SU-DHL-6 (cell line): ENCODE measurements around the gene PLPP1.

Source experiments
- H2AFZ ChIP-seq: fragments of 200-600 bp; sonication (generic); 2 replicates; pipeline ENCODE4 v1.6.1; 2014; ENCODE audit warnings: low read depth, mild to moderate bottlenecking, moderate library complexity, mixed read lengths, antibody characterized with exemption, low read length; ENCODE audit not compliant: severe bottlenecking
- H3F3A ChIP-seq: fragments of 200-600 bp; shearing (Covaris generic); 2 replicates; pipeline ENCODE4 v1.6.0; 2016; ENCODE audit warnings: antibody characterized with exemption, mild to moderate bottlenecking; ENCODE audit not compliant: insufficient read depth
- H3K27ac ChIP-seq: fragments of 200-600 bp; sonication (generic); 2 replicates; pipeline ENCODE4 v1.5.1; 2016; ENCODE audit warnings: low read depth, mild to moderate bottlenecking, low read length, moderate library complexity, mixed read lengths
- H3K27me3 ChIP-seq: fragments of 200-600 bp; sonication (generic), shearing (Covaris generic); 2 replicates; pipeline ENCODE4 v1.6.0; 2014; ENCODE audit warnings: mild to moderate bottlenecking, low read length
- H3K36me3 ChIP-seq: fragments of 200-600 bp; sonication (generic); 2 replicates; pipeline ENCODE4 v1.6.1; 2014; ENCODE audit warnings: mild to moderate bottlenecking, low read length, mixed read lengths
- H3K4me2 ChIP-seq: fragments of 300-600, 200-600 bp; shearing (Covaris generic), sonication (generic); 2 replicates; pipeline ENCODE4 v1.6.0; 2014; ENCODE audit warnings: low read length, low read depth, mild to moderate bottlenecking; ENCODE audit not compliant: poor library complexity, severe bottlenecking
- H3K4me3 ChIP-seq: fragments of 200-600 bp; sonication (generic); 2 replicates; pipeline ENCODE4 v1.5.1; 2014; ENCODE audit warnings: antibody characterized with exemption, low read length, mild to moderate bottlenecking, mixed read lengths; ENCODE audit not compliant: insufficient read depth, poor library complexity, severe bottlenecking
- H3K79me2 ChIP-seq: fragments of 200-600 bp; sonication (generic); 2 replicates; pipeline ENCODE4 v1.6.1; 2014; ENCODE audit warnings: mild to moderate bottlenecking, low read length, moderate library complexity; ENCODE audit not compliant: insufficient read depth
- H3K9ac ChIP-seq: fragments of 200-600 bp; sonication (generic); 2 replicates; pipeline ENCODE4 v1.7.0; 2014; ENCODE audit warnings: mild to moderate bottlenecking, low read length
- H3K9me2 ChIP-seq: fragments of 200-600 bp; sonication (generic); replicated peaks from 2 replicates; pipeline ENCODE4 v1.6.1; 2014; ENCODE audit warnings: low read length; ENCODE audit not compliant: insufficient read depth
- H3K9me3 ChIP-seq: fragments of 200-600 bp; sonication (generic); 2 replicates; pipeline ENCODE4 v1.6.1; 2014; ENCODE audit warnings: low read length, mixed read lengths; ENCODE audit not compliant: insufficient read depth
- H4K20me1 ChIP-seq: fragments of 200-600 bp; sonication (generic); 2 replicates; pipeline ENCODE4 v1.6.1; 2014; ENCODE audit warnings: low read depth, mild to moderate bottlenecking, antibody characterized with exemption, low read length, moderate library complexity, mixed read lengths
- EZH2phosphoT487 ChIP-seq: fragments of 200-600 bp; sonication (generic), shearing (Covaris generic); conservative IDR thresholded peaks from 2 replicates; pipeline ENCODE4 v1.6.1; 2018; ENCODE audit warnings: mild to moderate bottlenecking, antibody characterized with exemption, low read length, moderate library complexity, mixed read lengths
- TF ChIP-seq, protein P1 (sequence below): fragments of 200-600 bp; sonication (generic); IDR thresholded peaks from one replicate; pipeline ENCODE4 v1.5.1; 2017; ENCODE audit warnings: antibody characterized with exemption, mild to moderate bottlenecking, low read length, moderate library complexity; ENCODE audit not compliant: insufficient read depth, poor library complexity, severe bottlenecking

PLPP1 gene

DNA sequence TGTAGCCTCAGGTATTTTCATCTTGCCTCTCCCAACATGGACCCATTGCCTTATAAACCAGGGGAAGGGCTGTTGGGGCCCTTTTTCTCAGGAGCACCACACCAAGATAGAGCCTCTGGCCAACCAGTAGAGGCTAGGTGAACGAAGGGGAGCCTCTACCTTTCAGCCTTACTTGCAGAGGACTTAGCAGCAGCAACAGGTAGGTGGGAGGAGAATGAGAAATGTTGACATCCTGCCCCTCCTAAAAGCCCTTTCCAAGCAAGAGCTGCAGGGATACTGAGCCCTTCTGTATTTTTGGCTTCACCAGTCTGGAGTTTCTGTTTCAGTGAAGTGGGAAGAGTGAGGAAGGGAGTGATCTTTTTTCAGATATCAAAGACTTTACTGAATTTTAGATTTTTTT, 149.5 kb downstream of the PLPP1 start:
- Histone ChIP-seq H3F3A (0 out of 2 replicates have a peak, but pooled peaks cover 6% of the 10 kb centered on the region), H3K4me3 (no peak overlapping the region), H3K79me2 (no peaks in the 10 kb centered on the region; the same call in 1 of the 2 replicates), H4K20me1 (no peaks in the 10 kb centered on the region; the same call in 1 of the 2 replicates), H3K9me2 (no peaks in the 10 kb centered on the region), H3K27me3 (no peaks in the 10 kb centered on the region), H3K4me2 (no peak overlapping the region), H3K9me3 (no peaks in the 10 kb centered on the region), H2AFZ (no peak overlapping the region), H3K27ac (no peak overlapping the region), H3K9ac (no peak overlapping the region), H3K36me3 (peaks cover 61% of the 10 kb centered on the region)
- TF ChIP-seq, protein P1, sequence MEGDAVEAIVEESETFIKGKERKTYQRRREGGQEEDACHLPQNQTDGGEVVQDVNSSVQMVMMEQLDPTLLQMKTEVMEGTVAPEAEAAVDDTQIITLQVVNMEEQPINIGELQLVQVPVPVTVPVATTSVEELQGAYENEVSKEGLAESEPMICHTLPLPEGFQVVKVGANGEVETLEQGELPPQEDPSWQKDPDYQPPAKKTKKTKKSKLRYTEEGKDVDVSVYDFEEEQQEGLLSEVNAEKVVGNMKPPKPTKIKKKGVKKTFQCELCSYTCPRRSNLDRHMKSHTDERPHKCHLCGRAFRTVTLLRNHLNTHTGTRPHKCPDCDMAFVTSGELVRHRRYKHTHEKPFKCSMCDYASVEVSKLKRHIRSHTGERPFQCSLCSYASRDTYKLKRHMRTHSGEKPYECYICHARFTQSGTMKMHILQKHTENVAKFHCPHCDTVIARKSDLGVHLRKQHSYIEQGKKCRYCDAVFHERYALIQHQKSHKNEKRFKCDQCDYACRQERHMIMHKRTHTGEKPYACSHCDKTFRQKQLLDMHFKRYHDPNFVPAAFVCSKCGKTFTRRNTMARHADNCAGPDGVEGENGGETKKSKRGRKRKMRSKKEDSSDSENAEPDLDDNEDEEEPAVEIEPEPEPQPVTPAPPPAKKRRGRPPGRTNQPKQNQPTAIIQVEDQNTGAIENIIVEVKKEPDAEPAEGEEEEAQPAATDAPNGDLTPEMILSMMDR: no peak
- no peak for TF ChIP-seq EZH2phosphoT487

GRCh38 chr5:55384072-55384471, 150.7 kb downstream of the PLPP1 start:
- H3K4me2 ChIP-seq: no peak overlapping the region
- no peaks in the 10 kb centered on the region for H3K9me2 ChIP-seq
- no peaks in the 10 kb centered on the region; the same call in 1 of the 2 replicates for H4K20me1 ChIP-seq
- no peak overlapping the region for H3K9ac ChIP-seq
- H3K36me3 ChIP-seq: peaks cover 61% of the 10 kb centered on the region
- H3K4me3 ChIP-seq: no peak overlapping the region
- no peak overlapping the region for H3K27ac ChIP-seq
- no peaks in the 10 kb centered on the region for H3K9me3 ChIP-seq
- TF ChIP-seq, protein P1: no peak
- TF ChIP-seq EZH2phosphoT487: no peak
- no peaks in the 10 kb centered on the region; the same call in 1 of the 2 replicates for H3K79me2 ChIP-seq
- H3K27me3 ChIP-seq: no peaks in the 10 kb centered on the region
- no peak overlapping the region for H2AFZ ChIP-seq
- H3F3A ChIP-seq: 0 out of 2 replicates have a peak, but pooled peaks cover 6% of the 10 kb centered on the region

GRCh38 chr5:55383254-55383653, 151.5 kb downstream of the PLPP1 start:
- Histone ChIP-seq H3F3A (0 out of 2 replicates have a peak, but pooled peaks cover 12% of the 10 kb centered on the region), H3K9me3 (no peaks in the 10 kb centered on the region), H3K27ac (no peak overlapping the region), H3K4me2 (no peak overlapping the region), H2AFZ (no peak overlapping the region), H3K9ac (no peak overlapping the region), H3K9me2 (no peaks in the 10 kb centered on the region), H3K36me3 (peaks cover 60% of the 10 kb centered on the region), H3K4me3 (no peak overlapping the region), H4K20me1 (no peaks in the 10 kb centered on the region; the same call in 1 of the 2 replicates), H3K79me2 (no peaks in the 10 kb centered on the region; the same call in 1 of the 2 replicates), H3K27me3 (no peaks in the 10 kb centered on the region)
- no peak for TF ChIP-seq EZH2phosphoT487
- TF ChIP-seq, protein P1: no peak
